ENCODE data around the gene SETDB1.
A peak's percentile ranks its signal among the peaks of the same experiment; 100 is the strongest.
"Not testable (repeated sequence)": the region's sequence is repeated elsewhere in the genome, so short reads cannot be mapped to it uniquely, and the experiment has no call there.

Gene SETDB1

DNA sequence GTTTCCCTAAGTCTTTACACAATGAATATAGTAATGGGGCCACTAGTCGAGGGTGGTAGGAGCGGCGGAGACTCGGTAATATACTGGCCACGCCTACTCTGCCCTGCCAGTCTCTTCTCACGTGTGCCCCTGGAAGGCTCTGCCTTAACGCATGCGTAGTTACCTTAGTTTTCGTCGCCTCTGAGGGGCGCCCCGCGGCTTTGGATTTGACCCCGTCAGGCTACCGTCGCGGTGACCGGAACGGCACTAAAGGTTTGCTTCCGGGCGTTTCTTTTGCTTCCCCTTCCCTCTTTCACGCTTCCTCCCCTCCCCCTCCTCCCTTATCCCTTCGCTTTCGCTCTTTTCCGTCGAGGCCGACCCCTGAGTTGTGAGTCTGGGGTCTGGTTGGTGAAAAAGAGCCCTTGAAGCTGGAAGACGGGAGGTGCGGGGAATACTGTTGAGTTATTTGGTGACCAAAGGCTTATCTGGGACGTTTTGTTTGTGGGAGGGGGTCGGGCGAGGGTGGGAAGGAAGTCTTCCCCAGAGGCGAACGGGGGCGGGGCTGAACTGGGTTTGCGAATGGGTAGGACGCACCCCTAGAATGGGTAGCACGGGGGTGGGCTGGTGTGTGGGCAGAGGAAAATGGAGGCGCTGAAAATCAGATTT is at the start of gene SETDB1:
Gene SETDB1, plus strand, starts transcription at position 267 of the 645 bp plus-strand sequence. CDS start 1,352 bp downstream, outside the sequence.
- peaks cover 3% of the 10 kb centered on the region for H3K79me2 ChIP-seq
- peak within 1 kb of the TSS; percentile 81 for H3K4me2 ChIP-seq (ENCODE audit: low read length)
- H3K27ac ChIP-seq = peak within 1 kb of the TSS; percentile 70
- TF ChIP-seq, protein P1, sequence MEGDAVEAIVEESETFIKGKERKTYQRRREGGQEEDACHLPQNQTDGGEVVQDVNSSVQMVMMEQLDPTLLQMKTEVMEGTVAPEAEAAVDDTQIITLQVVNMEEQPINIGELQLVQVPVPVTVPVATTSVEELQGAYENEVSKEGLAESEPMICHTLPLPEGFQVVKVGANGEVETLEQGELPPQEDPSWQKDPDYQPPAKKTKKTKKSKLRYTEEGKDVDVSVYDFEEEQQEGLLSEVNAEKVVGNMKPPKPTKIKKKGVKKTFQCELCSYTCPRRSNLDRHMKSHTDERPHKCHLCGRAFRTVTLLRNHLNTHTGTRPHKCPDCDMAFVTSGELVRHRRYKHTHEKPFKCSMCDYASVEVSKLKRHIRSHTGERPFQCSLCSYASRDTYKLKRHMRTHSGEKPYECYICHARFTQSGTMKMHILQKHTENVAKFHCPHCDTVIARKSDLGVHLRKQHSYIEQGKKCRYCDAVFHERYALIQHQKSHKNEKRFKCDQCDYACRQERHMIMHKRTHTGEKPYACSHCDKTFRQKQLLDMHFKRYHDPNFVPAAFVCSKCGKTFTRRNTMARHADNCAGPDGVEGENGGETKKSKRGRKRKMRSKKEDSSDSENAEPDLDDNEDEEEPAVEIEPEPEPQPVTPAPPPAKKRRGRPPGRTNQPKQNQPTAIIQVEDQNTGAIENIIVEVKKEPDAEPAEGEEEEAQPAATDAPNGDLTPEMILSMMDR (IDR thresholded peaks at IDR 0.05) = no peak
- H2AFZ ChIP-seq = peak within 1 kb of the TSS; percentile 92
- H3K9me3 ChIP-seq (ENCODE audit: control insufficient read depth, low read length) = no peaks in the 10 kb centered on the region
- peak within 1 kb of the TSS; percentile 91 for H3K4me3 ChIP-seq (ENCODE audit: low read depth, low read length)
- no peaks in the 10 kb centered on the region for H3K4me1 ChIP-seq
- H3K36me3 ChIP-seq (ENCODE audit: control insufficient read depth, insufficient read depth, low read length) = no peaks in the 10 kb centered on the region
- no peaks in the 10 kb centered on the region for H3K27me3 ChIP-seq (ENCODE audit: control insufficient read depth, insufficient read depth, low read length)
- H3K9ac ChIP-seq = peak within 1 kb of the TSS; percentile 21

DNA sequence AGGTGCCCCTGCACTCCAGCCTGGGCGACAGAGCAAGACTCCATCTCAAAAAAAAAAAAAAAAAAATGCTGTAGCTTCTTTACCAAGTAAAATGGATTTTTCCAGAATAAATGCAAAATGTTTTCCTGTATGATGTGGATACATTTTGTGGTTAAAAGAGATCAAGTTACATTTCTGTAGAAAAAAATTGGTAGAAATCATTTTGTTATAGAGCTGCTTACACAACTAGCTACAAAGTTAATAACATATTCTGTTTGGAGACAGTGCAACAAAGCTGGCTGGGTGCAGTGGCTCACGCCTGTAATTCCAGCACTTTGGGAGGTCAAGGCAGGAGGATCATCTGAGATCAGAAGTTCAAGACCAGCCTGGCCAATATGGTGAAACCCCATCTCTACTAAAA is 47.2 kb upstream of the SETDB1 start:
- not testable (repeated sequence) for H3K79me2 ChIP-seq; H3K27ac ChIP-seq; H3K4me2 ChIP-seq (ENCODE audit: low read length); H3K36me3 ChIP-seq (ENCODE audit: control insufficient read depth, insufficient read depth, low read length); H3K4me1 ChIP-seq; H3K9me3 ChIP-seq (ENCODE audit: control insufficient read depth, low read length); H2AFZ ChIP-seq; H3K4me3 ChIP-seq (ENCODE audit: low read depth, low read length); H3K27me3 ChIP-seq (ENCODE audit: control insufficient read depth, insufficient read depth, low read length); H3K9ac ChIP-seq

DNA sequence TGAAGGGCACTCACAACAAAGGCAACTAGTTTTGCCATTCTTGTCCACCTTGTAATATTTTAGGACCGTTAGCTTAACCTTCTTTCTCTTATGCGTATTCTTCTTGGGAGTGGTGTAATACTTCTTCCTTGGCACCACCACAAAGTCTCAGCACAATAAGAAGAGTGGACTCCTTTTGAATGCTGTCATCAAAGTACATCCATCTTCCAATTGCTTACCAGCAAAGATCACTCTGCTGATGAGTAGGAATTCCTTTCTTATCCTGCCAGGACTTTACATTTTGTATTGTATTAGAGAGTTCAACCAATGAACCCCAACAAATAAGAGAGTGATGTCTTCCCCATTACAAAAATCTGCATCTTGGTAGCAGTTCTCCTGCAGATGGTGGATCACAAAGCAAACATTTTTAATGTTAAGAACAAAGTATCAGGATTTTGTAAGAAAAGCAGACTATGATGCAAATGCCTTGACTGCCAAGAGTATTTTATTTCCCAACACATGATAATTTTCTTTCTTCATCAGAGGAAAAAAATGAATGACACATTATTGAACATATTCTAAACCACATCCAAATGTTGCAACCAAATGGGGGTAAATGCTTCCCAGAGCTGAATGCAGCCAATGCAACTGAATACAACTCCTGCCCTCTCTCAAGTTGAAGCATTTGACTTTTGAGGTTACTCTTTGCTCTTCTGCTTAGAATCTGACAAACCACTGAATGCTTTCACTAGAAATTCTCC is 44.7 kb upstream of the SETDB1 start:
- Histone ChIP-seq H3K27me3 (ENCODE audit: control insufficient read depth, insufficient read depth, low read length) (no peaks in the 10 kb centered on the region), H3K36me3 (ENCODE audit: control insufficient read depth, insufficient read depth, low read length) (no peaks in the 10 kb centered on the region), H3K4me1 (no peaks in the 10 kb centered on the region), H2AFZ (no peak overlapping the region), H3K4me3 (ENCODE audit: low read depth, low read length) (no peak overlapping the region), H3K27ac (no peak overlapping the region), H3K9me3 (ENCODE audit: control insufficient read depth, low read length) (no peaks in the 10 kb centered on the region), H3K79me2 (no peaks in the 10 kb centered on the region), H3K9ac (no peak overlapping the region), H3K4me2 (ENCODE audit: low read length) (no peak overlapping the region)
- TF ChIP-seq, protein P1 (IDR thresholded peaks at IDR 0.05) = no peak

DNA sequence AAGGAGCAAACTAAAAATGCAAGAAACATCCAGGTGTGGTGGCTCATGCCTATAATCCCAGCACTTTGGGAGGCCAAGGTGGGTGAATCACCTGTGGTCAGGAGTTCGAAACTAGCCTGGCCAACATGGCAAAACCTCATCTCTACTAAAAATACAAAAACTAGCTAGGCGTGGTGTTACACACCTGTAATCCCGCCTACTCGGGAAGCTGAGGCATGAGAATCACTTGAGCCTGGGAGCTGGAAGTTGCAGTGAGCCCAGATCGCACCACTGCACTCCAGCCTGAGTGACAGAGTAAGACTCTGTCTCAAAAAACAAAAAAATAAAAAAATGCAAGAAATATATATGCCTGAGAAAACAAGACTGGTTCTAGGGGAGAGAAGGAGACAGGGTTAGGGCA is 43.0 kb upstream of the SETDB1 start:
- not testable (repeated sequence) for H3K9me3 ChIP-seq (ENCODE audit: control insufficient read depth, low read length); H3K27ac ChIP-seq; H3K27me3 ChIP-seq (ENCODE audit: control insufficient read depth, insufficient read depth, low read length); H3K36me3 ChIP-seq (ENCODE audit: control insufficient read depth, insufficient read depth, low read length); H3K9ac ChIP-seq; H3K79me2 ChIP-seq; H3K4me2 ChIP-seq (ENCODE audit: low read length); H3K4me3 ChIP-seq (ENCODE audit: low read depth, low read length); H2AFZ ChIP-seq; H3K4me1 ChIP-seq

DNA sequence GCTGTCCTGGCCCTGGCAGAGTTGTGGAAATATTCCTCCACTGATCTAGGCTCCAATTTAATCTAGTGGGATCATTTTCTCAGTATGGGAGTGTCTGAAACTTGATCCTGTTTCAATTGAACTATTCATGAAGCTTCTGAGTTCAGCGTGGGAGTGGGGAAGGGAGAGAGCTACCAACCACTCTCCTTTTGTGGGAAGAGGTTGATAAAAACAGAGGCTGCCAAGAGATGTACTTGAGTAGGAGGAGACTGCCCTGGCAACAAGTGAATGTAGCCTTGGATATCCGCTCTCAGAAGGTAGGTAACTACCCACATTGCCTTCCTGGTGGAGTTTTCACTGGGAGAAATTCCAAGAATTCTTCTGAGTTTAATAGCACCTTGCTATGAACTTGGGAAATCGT is 39.1 kb upstream of the SETDB1 start, which contains the start of gene CTXND2:
Gene CTXND2, plus strand, starts transcription at position 119 of the 400 bp plus-strand sequence. CDS start 25,179 bp downstream, outside the sequence.
- TF ChIP-seq, protein P1 (IDR thresholded peaks at IDR 0.05) = no peak
- H3K27ac ChIP-seq = no peak within 1 kb of the TSS
- no peaks in the 10 kb centered on the region for H3K4me1 ChIP-seq
- H3K4me2 ChIP-seq (ENCODE audit: low read length) = no peak within 1 kb of the TSS
- no peak within 1 kb of the TSS for H2AFZ ChIP-seq
- H3K27me3 ChIP-seq (ENCODE audit: control insufficient read depth, insufficient read depth, low read length) = no peaks in the 10 kb centered on the region
- H3K9me3 ChIP-seq (ENCODE audit: control insufficient read depth, low read length) = no peaks in the 10 kb centered on the region
- H3K4me3 ChIP-seq (ENCODE audit: low read depth, low read length) = no peak within 1 kb of the TSS
- H3K9ac ChIP-seq = no peak within 1 kb of the TSS
- no peaks in the 10 kb centered on the region for H3K36me3 ChIP-seq (ENCODE audit: control insufficient read depth, insufficient read depth, low read length)
- H3K79me2 ChIP-seq = no peaks in the 10 kb centered on the region
